Inflammatory macrophage (primary cell): ENCODE measurements around the gene TMEM62.
"Not testable (repeated sequence)": the region's sequence is repeated elsewhere in the genome, so short reads cannot be mapped to it uniquely, and the experiment has no call there.

ENCODE experiments used
- DNase-seq, 2 donors: peaks; one replicate each; pipeline ENCODE4 v3.0.0-alpha.2; 2020 to 2022

Gene TMEM62

DNA sequence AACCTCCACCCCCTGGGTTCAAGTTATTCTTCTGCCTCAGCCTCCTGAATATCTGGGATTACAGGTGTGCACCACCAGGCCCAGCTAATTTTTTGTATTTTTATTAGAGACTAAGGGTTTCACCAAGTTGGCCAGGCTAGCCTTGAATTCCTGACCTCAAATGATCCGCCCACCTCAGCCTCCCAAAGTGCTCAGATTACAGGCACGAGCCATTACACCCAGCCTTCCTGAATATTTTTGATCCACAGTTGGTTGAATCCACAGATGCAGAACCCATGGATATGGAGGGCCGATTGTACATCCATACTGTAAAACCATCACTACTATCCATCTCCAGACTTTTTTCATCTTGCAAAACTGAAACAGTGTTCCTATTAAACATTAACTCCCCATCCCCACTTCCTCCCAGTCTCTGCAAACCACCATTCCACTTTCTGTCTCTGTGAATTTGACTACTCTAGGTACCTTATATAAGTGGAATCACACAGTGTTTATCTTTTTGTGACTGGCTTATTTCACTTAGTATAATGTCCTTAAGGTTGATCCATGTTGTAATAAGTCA is 8.2 kb upstream of the TMEM62 start:
- no peak for DNase-seq

DNA sequence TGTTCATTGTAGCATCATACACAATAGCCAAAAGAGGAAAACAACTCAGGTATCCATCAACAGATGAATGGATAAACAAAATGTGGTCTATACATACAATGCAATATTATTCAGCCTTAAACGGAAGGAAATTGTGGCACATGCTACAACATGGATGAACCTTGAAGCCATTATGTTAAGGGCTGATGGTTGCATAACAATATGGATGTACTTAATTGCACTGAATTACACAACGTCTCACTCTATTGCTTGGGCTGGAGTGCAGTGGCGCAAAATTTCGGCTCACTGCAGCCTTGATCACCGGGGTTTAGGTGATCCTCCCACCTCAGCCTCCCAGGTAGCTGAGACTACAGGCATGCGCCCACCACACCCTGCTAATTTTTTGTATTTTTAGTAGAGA is 7.0 kb upstream of the TMEM62 start:
- peak; percentile 29 to 74 for DNase-seq

DNA sequence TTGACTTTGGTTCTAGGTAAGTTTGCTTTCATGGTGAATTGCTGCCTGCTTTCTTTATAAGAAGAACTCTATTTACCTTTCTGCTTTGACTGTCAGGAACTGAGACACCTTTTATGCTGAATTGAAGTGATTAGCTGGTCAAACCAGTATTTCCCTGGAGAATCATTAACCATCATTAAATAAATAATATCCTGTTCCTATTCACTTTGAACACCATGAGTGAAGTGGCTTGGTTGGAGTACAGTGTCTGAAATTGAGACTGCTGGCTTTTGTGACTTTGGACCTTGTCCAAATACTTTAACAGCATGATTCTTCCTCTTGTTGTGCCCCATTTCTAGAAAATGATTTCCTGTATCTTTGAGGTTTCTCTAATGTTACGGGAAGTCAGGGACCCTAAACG is 5.6 kb upstream of the TMEM62 start:
- peak in 1 of 2 donors; percentile 26 for DNase-seq

DNA sequence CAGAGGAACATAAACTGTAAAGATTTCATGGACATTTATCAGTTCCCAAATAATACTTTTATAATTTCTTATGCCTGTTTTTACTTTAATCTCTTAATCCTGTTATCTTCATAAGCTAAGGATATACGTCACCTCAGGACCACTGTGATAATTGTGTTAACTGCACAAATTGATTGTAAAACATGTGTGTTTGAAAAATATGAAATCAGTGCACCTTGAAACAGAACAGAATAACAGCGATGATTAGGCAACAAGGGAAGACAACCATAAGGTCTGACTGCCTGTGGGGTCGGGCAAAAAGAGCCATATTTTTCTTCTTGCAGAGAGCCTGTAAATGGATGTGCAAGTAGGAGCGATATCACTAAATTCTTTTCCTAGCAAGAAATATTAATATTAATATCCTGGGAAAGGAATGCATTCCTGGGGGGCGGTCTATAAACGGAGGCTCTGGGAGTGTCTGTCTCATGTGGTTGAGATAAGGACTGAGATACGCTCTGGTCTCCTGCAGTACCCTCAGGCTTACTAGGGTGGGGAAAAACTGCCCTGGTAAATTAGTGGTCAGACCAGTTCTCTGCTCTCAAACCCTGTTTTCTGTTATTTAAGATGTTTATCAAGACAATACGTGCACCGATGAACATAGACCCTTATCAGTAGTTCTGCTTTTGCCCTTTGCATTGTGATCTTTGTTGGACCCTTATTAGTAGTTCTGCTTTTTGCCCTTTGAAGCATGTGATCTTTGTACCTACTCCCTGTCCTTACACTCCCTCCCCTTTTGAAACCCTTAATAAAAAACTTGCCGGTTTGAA is 5.0 kb upstream of the TMEM62 start:
- DNase-seq, result not testable (repeated sequence)

DNA sequence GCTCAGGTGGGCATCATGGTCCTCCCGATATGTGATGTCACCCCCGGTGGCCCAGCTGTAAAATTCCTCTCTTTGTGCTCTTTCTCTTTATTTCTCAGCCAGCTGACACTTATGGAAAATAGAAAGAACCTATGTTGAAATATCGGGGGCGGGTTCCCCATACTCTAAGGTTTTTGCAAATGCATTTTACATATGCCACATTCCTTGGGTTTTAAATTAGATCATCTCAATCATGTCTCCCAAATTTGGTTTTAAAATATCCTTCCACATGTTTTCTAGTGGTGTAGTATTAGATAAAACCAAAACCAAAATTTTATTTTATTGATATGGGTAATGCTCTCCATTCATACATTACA is 4.4 kb upstream of the TMEM62 start:
- peak; percentile 48 to 49 for DNase-seq

DNA sequence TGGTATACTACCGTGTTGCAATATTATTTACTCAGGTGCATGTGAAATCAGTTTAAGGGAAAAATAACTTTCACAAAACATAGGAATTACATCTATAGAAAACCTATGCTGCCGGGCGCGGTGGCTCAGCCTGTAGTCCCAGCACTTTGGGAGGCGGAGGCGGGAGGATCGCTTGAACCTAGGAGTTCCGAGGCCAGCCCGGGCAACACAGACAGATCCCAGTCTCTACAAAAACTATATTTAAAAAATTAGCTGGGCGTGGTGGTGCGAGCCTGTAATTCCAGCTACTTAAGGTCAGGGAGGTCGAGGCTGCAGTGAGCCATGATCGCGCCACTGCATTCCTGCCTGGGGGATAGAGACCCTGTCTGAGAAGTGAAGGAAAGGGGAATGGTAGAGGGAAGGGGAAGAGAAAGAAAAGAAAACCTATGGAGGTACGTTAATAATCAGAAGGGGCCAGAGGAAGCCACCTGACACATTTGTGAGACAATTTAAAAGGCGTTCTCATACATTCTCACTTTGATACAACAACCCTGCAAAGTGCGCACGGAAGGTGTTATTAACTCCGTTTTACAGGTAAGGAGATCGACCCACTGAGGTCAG is 456 bp upstream of the TMEM62 start:
- DNase-seq, result no peak

DNA sequence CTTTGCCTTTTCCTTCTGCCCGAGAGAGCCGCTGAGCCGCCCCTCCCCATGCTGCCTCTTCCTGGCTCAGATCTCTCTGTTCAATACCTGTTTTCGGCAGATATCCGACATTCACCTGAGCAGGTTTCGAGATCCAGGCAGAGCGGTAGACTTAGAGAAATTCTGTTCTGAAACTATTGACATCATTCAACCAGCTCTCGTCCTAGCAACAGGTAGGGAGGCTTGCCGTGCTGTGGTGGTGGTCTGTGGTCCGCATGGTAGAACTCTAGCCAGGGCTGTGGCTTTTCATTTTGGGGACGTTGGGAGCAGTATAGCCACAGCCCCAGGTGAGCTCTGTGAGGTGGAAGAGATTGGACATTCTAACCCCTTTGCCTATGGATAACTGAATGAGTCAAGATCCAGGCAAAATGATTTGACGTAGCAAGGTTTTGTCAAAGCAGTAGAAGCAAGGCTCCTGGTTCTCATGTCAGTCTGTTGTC is 810 bp downstream of the TMEM62 start:
- DNase-seq, result no peak

DNA sequence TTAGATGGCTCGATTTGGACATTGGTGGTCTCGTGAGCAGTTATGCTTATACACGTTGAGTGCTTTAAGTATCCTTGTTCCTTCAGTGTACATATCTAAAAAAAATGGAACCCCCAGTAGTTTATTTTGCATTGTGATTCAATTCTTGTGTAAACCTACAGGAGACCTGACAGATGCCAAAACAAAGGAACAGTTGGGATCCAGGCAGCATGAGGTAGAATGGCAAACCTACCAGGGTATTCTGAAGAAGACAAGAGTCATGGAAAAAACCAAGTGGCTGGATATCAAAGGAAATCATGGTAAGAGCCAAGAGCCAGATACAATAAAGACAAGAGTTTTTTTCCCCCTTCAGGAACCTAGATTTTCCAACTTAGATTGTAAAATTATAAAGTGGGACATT is 2.0 kb downstream of the TMEM62 start:
- DNase-seq, result no peak

DNA sequence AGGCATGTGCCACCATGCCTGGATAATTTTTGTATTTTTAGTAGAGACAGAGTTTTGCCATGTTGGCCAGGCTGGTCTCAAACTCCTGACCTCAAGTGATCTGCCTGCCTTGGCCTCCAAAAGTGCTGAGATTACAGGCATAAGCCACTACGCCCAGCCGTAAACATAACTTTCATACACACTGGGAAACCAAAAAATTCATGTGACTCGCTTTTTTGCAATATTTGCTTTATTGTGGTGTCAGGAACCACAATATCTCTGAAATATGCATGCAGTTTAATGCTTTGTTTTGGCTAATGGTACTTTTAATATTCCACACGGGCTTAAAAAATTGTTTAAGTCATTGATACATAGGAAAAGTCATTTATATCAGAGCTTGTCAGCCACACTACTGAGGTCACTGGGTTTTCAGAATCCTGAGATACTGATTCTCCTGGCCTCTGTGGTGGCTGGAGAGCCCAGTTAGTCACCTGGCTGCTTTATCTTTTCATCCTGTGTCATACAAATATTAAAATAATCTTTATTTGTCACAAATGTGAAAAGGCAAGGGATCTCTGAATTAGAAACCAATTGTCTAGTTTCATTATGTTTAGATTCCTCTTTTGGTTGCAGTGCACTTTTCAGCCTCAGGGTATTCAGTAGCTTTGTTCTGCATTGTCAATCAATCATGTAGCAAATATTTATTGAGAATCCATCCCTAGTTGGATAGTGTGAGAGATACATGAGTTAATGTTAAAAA is 10.0 kb downstream of the TMEM62 start:
- DNase-seq, result peak in 1 of 2 donors; percentile 24

DNA sequence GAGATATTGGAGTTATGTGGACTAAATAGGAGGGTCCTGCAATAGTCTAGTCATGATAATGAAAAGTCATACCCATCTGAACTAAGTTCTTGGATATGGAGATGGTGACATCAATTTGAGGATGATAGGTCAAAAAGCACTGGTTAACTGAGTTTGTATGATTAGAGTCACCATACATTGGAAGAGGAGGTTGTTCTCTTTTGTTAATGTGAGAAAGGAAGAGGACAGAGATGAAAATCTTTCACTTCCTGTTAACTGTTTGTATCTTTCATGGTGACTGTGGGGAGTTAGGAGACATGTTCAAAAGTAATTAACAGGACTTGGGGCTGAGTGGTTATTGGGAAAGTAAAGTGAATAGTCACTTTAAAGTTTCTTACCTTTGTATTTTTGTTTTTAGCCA is 11.1 kb downstream of the TMEM62 start:
- DNase-seq, result peak in 1 of 2 donors; percentile 32

DNA sequence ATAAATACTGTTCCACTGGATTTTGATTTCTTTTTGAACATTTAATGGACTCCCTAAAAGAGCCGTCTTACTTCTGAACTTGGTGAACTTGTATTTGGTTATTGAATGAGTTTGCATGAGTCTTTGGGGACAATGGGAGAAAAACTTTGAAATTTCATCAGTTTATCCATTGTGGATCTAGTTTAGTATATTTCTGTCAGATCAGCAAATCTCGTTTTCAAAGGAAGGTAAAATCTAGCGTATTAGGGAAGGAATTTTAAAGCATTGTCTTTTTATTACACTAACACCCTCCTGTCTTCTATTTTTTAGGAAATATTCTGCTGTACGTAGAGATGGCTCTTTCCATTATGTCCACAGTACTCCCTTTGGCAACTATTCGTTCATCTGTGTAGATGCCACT is 12.8 kb downstream of the TMEM62 start:
- no peak for DNase-seq

DNA sequence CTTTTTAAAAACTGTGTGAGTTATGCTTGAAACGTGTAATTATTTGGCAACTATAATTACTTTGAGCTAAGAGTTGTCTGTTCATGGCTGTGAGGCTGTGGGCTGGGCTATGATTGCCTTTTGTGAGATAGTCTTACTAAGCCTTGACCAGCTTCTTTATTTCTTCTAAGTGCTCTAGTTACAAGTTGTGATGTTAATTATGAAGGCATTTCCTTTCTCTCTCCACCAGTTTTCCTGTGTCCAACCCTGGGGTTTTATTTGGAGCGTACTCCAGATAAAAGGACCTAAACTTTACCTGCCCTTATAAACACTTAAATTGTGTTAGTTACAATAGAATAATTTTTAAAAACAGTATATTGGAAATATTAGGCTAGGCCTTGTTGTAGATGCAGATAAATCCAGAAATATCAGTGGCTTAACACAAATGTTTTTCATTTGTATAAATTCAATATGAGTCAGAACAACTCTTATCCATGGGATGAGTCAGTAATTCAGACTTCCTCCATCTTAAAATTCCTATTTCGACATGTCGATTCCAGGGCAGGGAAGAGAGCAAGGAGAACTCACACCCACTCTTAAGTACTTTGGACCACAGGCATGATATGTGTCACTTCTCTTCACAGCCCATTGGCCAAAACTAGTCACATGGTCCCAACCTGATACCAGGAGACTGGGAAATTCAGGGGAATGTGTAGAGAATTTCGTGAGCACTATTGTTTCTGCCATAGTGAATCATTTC is 17.0 kb downstream of the TMEM62 start:
- peak; percentile 47 to 64 for DNase-seq

DNA sequence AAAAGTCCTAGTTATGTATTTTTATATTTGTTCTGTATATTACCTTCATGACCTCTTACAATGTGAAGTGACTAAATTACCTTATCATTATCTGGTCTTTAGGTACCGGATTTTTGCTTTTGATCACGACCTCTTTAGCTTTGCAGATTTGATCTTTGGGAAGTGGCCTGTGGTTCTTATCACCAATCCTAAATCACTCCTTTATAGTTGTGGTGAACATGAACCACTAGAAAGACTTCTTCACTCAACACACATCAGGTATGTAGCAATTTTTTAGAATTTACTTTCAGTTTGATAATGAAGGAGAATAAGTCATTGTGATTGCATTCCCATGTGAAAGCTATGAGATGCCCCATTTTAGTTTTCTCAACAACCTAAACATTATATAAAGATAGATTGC is 18.3 kb downstream of the TMEM62 start:
- DNase-seq, result no peak

DNA sequence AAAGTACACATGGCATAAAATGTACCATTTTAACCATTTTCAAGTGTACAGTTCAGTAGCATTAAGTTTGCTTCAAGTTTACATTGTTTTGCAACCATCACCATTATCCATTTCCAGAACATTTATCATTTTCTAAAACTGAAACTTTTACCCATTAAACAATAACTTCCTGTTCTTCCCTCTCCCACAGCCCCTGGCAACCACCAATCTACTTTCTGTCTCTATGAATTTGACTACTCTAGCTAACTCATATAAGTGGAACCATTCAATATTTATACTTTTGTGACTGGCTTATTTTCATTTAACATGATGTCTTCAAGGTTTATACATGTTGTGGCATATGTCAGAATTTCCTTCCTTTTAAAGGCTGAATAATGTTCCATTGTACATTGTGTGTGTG is 19.9 kb downstream of the TMEM62 start:
- DNase-seq, result no peak

DNA sequence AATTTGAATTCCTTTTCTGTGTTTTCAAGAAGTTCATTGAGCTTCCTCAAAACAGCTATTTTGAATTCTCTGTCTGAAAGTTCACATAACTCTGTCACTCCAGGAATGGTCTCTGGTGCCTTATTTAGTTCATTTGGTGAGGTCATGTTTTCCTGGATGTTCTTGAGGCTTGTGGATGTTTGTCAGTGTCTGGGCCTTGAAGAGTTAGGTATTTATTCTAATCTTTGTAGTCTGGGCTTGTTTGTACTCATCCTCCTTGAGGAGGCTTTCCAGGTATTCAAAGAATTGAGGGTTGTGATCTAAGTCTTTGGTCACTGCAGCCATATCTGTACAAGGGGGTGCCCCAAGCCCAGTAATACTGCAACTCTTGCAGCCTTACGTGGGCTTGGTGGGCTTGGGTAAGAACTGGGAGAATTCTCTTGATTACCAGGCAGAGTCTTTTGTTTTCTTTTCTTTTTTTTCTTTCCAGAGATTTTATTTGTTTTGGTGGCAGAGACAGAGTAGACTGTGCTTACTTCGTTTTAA is 32.5 kb downstream of the TMEM62 start:
- DNase-seq, result no peak

DNA sequence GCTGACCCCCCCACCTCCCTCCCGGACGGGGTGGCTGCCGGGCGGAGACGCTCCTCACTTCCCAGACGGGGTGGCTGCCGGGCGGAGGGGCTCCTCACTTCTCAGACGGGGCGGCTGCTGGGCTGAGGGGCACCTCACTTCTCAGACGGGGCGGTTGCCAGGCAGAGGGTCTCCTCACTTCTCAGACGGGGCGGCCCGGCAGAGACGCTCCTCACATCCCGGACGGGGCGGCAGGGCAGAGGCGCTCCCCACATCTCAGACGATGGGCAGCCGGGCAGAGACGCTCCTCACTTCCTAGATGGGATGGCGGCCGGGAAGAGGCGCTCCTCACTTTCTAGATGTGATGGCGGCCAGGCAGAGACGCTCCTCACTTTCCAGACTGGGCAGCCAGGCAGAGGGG is 33.9 kb downstream of the TMEM62 start:
- DNase-seq, result not testable (repeated sequence)

DNA sequence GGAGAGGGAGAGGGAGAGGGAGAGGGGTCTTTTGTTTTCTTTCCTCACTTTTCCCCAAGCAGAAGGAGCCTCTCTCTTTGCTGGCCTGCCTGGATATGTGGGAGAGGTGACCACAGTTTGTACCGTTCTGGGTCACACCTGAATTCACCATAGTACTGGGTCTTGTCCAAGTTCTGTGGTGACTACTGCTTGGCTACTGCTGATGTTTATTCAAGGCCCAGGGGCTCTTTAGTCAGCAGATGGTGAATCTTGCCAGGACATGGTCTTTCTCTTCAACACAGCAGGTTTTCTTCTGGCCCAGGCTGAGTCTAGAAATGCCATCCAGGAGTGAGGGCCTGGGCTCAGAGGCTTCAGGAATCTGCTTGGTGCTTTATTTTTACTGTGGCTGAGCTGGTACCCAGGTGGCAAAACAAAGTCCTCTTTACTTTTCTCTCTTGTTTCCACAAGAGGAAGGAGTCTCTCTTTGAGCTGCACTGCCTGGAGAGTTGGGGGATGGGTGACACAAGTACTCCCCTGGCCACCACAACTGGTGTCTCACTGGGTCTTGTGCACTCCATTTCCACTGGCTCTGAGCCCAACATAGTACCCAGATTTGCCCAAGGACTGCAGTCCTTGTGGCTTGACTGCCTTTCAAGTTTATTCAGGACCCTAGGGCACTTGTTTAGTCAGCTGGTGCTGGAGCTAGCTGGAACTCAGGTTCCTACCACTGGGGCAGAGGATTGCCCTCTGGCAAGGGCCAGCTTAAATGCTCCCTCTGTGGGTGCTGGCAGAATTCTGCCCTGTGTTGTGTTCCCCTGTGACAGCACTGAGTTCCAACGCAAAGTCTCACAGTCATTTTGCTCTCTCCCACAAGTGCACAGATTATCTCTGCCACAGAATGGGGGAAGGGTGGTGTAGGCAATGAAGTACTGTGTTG is 35.1 kb downstream of the TMEM62 start:
- no peak for DNase-seq

DNA sequence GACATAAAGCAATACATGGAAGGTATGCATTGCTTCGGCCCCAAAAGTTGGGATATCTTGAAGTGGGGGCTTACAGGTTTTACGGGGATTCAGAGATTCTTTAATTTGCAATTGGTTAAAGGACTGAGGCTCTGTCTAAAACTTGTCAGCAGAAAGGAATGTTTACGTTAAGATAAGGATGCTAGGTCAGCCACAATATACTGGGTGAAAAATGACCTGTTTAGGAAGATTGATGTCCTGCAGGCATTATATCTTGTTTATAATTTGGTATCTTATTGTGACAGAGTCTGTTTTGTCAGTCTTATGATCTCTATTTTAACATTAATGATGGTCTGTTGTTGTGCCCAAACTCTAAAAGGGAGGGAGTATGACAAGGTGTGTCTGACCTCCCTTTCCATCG is 36.5 kb downstream of the TMEM62 start:
- DNase-seq, result no peak

DNA sequence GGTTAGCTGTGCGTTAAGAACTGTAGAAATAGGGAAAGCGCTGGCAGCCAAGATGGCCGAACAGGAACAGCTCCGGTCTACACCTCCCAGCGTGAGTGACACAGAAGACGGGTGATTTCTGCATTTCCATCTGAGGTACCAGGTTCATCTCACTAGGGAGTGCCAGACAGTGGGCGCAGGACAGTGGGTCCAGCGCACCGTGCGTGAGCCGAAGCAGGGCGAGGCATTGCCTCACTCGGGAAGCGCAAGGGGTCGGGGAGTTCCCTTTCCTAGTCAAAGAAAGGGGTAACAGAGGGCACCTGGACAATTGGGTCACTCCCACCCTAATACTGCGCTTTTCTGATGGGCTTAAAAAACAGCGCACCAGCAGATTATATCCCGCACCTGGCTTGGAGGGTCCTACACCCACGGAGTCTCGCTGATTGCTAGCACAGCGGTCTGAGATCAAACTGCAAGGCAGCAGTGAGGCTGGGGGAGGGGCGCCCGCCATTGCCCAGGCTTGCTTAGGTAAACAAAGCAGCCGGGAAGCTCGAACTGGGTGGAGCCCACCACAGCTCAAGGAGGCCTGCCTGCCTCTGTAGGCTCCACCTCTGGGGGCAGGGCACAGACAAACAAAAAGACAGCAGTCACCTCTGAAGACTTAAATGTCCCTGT is 42.4 kb downstream of the TMEM62 start:
- not testable (repeated sequence) for DNase-seq

DNA sequence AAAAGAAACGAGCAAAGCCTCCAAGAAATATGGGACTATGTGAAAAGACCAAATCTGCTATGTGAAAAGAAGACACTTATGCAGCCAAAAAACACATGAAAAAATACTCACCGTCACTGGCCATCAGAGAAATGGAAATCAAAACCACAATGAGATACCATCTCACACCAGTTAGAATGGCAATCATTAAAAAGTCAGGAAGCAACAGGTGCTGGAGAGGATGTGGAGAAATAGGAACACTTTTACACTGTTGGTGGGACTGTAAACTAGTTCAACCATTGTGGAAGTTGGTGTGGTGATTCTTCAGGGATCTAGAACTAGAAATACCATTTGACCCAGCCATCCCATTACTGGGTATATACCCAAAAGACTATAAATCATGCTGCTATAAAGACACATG is 43.8 kb downstream of the TMEM62 start:
- not testable (repeated sequence) for DNase-seq

DNA sequence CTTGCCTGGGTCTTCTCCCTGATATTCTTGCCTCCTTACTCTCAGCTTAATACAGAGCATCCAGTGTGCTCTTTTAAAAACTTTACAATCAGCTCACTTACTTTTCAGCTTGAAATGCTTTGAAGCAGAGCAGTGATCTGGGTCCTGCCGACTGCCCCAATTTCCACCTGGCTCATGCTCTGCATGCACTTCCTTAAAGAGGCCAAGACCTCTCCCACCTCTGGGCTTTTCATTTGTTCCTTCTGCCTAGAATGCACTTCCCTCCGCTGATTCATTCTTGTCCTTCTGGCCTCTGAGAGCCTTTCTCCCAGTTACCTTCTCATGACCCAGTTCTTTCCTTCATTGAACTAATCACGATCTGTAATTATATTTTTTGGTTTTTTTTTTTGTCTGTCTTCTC is 49.9 kb downstream of the TMEM62 start:
- no peak for DNase-seq
